GM18870 (cell line): Measurements from ENCODE around the gene VWF.

Source experiments
- ATAC-seq: cut with Tn5 transposase; IDR thresholded peaks from one replicate; pipeline ENCODE4 v1.9.1; 2021; ENCODE audit warnings: moderate library complexity; ENCODE audit not compliant: unreplicated experiment

Gene VWF

DNA sequence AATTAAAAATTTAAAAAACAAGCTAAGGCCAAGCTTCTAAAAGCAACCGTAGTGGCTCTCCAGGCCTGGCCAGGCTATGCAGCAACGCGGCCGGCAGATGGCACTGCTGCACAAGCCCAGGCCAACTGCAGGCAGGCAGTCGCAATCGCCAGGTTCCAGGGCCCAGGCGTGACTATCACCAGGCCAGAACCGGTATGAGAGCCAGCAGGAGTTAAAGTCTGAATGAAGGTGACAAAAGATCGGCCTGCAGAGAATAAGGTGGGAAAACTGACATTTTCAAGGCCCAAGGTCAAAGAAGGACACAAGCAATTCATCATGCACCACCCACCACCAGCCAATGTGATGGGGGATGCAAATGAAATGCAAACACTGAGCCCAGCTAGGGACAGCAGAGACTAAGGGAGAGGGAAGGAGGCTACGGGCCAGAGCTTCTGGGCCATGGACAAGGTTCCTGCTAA, 135.8 kb downstream of the VWF start:
- ATAC-seq: no peak

DNA sequence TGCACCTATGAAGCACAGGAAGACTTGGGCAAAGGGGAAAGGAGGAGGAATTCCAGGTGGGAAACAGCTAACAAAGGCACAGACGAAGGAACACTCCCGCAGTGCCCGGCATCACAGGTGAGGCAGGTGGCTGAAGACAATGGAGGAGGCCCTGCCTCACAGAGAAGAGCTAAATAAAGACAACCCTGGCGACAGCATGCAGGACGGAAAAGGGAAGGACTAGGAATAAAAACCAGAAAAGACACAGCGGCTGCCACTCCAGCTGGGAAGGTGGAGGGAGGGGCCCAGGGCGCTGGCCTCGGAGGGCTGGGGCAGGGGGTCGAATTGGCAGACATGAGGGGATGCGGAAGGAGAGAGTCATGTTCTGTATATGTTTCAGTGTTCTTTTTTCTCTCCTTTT, 136.4 kb downstream of the VWF start:
- no peak for ATAC-seq

DNA sequence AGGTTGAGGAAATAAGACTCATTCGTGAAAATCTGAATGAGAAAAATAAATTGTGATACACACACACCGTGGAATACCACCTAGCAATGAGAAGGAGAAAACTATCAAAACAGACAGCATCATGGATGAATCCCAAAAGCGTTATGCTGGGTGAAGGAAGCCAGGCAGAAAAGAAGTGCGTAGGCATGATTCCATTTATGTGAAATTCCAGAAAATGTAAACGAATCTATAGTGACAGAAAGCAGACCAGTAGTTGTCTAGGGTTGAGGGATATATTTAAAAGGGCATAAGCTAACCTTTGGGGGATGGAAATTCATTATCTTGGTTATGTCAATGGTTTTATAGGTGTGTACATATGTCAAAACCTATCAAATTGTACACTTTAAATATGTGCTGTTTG, 136.9 kb downstream of the VWF start:
- no peak for ATAC-seq

DNA sequence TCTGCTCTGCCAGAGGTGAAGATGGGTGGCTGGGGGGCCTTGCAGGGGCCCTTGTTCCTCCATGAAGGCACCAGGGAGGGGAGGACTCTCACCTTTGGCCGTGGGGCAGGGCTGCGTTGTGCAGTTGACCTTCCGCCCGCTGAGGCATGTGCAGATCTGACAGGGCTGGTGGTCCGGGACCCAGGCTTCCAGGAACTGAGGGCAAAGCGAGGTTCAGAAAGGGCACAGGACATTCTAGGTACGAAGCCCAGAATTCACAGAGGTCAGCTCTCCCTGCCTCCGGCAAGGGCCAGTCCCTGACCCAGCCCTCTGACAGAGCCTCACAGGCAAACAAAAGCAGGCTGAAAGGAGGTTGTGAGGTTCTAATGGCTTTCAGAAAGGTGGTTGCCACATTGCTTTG, 139.0 kb downstream of the VWF start:
- ATAC-seq: no peak

DNA sequence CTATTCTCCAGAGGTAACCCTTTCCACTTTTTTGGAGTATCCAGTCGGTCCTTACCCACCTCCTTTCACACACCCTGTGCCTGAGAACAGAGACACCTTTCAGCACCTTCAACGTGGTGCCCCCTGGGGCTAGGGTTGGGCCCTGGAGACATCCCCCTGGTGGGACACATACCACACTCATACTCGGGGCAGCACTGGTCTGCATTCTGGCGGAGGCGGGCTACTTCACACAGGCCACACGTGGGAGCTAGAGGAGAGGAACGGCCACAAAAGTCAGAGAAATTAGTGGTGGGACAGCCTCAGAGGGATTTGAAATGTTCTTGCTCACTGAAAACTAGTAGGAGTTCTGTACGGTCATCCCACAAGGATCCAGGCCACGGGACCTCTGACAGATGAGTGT, 139.6 kb downstream of the VWF start:
- ATAC-seq: no peak

DNA sequence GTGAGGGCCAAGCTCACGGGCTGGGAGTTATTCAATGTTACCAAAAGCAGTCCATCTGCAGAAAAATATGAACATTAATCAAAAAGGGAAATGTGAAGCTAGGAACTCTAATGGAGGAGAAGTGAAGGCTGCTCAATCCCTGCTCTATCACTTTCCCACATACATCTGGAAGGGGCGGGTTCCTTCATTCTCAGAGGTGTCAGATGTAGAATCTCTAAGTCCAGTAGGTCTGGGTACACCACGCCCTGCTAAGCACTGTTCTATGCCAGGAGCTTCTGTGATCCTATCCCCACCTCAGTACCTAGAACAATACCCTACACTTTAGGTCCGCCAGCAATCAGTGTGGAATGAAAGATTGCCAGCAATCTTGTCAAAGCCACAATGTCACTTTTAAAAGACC, 142.4 kb downstream of the VWF start:
- ATAC-seq: no peak

DNA sequence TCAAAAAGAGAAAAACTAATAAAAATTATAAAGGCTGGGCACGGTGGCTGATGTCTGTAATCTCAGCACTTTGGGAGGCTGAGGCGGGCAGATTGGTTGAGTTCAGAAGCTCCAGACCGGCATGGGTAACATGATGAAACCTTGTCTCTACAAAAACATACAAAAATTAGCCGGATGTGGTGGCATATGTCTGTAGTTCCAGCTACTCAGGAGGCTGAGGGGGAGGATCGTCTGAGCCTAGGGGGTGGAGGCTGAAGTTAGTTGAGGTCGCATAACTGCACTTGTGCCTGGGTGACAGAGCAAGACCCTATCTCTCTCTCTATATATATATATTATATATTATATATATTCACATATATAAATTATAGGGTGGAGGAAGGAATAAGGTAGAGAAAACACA, 146.9 kb downstream of the VWF start:
- no peak for ATAC-seq

DNA sequence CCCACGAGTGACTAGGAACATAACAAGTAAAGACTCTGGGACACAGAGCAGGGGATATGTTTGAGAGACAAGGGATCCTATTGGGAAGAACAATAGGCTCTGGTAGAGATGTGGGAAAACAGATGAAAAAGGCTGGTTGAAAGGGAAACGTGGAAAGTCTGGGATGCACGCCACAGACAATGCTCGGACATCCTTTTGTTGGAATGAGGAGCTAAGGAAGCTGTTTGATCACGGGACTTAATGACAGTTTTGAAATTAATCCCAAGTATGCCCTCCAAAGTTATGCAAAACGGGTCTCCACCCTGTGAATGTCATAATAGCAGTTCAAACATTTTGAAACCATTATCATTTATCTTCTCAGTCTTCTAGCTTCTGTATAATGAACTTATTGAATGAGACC, 147.8 kb downstream of the VWF start:
- no peak for ATAC-seq

DNA sequence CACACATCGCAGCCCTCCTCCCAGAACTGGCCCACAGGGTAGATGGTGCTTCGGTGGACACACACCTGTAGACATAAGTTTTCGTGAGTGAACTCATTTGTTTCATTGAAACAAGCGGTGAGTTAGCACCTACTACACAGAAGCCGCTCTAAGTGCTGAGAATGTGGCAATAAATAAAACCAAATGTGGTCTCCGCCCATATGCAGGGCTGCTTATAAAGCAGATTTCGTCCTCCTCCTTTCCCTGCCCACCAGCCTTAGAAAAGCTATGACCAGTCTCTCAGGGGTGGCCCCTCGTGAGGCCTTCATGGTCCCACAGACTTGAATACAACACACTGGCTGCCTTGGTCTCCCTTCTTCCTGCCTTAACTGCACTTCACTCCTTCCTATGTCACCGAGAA, 148.3 kb downstream of the VWF start:
- ATAC-seq: no peak

DNA sequence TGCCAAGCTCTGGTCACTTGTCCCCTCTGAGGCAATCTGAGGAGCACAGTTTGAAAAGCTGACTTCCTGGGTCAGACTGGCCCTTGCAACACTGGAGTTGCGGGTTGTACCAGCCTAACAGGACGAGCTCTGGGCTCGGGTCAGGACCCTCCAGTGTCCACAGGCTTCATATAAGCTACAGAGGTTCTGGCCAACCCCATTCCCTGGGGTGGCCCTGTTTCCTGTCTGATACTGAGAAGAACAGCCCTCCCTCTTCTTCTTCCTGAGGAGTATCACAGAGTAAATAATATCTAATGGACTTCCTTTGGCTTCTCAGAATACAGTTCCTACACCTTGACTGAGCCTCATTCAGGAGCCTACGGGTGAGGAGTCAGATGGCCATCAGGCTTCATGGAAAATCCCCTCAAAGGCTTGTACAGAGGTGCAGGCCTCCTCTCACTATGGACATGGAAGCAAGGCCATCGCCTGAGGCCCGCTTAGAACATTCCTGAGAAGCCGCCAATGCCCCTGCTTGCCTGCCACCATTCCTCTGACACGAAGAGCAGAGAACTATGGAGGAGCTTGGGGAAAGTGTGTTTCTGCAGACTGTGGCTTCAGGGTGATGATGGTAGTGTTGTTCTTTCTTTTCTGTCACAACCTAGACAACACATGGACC, 150.9 kb downstream of the VWF start:
- no peak for ATAC-seq

DNA sequence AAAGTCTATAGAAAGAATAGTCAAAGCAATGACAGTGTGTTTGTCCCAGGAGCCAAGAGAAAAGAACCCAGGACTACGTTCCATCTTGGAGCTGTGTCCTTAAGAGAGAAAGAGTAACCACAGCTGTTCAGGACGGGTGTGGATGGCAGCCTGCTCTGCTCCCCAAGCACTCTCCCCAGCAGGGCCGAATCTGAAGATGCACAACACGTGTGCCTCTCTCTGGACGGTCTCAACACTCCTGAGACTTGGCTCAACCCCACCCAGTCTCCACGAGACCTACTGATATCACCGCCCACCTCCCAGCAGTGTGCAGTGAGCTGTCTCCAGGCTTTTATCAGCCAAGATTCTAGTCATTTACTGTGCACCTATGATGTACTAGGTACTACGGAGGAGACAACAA, 152.1 kb downstream of the VWF start:
- ATAC-seq: no peak

DNA sequence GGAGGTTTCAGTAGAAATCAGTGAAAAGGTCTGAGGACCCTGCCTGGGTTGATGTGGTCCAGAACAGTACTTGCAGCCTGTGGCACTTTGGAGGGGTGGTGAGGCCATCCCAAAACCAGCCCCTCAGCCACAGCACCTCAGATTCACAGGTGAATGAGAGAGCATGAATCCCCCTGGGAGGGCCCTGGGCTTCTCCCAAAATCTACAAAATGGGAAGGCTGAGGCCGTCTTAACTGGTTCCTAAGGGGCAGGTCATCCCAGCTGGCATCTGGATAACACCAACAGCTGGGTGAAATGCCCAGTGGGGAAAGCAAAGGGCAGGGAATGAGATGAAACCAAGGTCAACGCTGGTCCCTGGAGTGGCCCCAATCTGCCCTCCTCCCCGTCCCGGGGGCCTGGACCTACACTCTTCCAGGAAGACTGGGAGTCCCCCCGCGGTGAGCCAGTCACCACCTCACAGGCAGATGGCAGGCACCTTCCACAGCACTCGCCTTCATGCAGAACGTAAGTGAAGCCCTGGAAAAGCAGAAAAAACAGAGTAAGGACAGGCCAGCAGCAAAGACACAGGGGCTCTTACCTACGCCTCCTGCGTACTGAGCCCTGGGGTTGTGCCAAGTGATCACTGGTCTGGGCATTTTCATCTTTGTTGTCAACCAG, 153.1 kb downstream of the VWF start:
- ATAC-seq: no peak

DNA sequence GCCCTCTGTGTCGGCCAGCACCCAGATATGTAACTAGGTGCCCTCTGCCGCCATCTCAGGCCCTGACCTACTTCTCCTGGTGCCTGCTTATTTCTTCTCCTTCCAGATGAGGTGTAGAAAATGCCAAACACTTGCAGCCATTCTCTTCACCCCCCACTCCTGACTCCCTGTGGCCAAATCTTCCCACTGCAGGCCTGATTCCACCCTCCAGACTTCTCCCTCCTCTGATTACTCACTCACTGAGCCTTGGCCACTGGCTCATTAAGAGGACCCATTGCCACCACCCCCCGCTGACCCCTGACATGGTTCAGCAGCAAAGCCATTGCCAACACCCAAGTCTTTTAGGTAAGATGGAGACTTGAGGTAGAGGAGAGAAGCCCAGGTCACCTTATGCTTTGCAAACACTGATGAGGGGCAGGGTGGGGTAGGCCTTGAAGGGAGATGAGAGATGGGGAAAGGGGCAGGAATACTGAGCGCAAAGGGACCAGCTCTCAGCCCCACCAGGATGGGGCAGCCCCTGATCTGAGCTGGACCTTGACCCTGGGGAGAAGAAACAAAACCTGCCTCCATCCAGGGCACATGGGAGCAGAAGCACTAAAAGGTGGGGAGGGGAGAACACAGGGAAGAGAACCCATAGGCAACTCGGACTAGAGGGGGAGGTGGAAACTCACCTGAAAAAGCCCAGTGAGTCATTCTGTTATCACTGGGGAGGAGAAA, 154.3 kb downstream of the VWF start:
- ATAC-seq: no peak

DNA sequence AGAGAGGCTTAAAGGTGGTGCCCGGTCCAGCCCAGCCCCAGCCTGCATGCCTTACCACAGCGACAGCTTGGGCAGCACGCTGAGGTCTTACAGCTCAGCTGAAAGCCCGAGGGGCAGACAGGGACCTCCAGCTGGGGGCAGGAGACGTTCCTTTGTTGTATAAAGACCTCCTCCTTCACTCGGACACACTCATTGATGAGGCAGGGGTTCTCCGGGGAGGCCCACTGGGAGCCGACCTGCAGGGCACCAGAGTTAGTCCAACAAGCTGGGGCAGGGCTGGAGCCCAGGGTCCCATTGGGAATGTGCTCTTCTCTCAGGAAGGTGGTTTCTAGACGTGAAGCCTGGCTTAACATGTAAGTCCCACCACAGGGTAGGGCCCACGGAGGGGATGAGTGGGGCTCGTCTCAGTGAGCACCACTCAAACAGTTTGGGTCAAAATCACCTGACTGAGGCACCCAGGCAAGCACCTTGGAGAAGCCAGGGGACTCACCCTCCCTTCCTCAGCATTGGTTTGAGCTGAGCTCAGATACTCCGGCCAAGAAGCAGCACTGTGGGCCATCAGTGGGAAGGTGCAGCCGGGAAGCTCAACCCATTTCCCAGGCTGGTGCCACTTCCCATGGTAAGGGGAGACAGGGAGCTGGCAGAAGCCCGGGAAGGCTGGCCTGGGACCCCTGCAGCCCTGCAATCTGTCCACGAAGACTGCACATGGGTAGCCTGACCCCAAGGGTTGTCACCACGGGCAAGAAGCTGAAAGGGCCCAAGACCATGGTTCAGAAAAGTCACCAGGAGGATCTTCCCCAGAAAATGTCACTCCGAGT, 155.1 kb downstream of the VWF start:
- ATAC-seq: no peak

DNA sequence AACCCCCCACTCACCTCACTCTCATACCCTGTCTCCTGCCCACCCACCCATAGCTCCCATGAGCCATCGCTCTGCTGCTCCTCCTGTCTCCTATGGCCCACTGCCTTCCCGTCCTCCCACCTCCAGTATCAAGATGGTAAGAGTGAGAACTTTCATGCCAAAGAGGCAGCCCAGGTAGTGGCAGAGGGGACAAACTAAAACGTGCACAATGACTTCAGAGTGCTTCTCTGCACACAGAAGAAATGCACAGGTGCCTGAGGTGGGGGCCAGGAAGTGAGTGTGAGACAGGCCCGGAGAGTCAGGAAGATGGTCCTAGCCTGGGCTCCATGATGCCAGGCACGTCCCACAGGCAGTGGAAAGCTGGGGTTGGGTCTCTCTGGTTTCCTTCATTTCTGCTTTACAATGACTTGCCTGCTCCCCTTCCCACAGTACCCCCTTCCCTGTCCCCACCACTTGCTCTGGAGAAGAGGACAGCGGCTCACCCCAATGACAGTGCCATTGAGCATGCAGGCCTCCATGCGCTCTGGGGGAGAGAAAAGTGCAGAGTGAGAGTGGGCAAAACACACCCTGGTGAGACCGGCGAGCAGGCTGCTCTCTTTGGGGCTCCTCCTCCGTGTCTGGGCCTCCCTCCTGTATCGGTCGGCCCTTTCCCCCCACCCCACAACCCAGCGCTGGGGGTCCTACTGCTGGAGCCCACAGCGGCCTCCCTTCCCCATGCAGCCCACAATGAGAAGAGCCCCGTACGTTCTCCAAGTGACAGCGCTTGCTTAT, 156.6 kb downstream of the VWF start:
- ATAC-seq: no peak

DNA sequence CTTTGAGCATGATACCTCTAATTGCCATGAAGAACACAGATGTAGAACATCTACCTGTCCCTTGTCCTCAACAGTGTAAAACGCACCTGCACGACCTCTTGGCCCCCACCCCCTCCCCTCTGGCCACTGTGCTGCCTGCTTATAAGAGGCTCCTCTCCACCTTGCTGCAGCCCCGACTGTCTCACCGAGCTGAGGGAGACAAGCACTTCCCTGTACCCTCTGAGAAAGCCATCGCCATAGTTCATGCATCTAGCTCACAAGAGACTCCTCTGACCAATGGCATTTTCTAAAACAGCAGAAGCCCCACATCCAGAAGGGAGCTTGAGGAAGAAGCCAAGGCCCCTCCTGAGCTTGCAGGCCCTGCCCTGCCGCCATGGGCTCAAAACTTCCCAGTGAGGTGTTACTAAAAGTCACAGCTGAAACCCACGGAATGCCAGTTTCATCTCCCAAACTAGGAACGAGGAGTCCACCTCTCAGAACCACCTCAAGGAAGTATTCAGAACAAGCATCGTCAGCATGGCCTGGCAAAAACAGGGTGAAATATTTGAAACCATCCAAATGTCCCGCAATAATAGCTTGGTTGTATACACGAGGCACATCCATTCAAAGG, 157.9 kb downstream of the VWF start:
- no peak for ATAC-seq

DNA sequence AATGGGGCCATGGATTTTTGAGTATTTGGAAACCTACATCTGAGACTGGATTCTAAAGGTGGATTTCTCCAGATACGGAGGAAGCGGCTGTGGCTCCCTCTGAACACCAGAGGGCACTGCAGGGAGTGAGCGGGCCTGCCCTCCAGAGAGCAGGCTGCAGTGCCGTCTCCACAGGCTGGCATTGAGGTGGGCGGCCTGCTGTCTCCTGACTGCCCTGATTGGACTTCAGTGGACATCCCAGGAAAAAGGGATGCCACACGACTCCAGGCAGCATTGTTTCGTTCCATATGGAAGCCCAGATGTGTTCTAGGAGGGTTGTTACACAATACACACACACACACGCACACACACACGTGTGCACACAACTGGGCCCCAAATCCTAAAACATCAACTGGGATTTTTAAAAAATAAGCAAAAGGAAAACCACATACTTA, 158.5 kb downstream of the VWF start:
- no peak for ATAC-seq

DNA sequence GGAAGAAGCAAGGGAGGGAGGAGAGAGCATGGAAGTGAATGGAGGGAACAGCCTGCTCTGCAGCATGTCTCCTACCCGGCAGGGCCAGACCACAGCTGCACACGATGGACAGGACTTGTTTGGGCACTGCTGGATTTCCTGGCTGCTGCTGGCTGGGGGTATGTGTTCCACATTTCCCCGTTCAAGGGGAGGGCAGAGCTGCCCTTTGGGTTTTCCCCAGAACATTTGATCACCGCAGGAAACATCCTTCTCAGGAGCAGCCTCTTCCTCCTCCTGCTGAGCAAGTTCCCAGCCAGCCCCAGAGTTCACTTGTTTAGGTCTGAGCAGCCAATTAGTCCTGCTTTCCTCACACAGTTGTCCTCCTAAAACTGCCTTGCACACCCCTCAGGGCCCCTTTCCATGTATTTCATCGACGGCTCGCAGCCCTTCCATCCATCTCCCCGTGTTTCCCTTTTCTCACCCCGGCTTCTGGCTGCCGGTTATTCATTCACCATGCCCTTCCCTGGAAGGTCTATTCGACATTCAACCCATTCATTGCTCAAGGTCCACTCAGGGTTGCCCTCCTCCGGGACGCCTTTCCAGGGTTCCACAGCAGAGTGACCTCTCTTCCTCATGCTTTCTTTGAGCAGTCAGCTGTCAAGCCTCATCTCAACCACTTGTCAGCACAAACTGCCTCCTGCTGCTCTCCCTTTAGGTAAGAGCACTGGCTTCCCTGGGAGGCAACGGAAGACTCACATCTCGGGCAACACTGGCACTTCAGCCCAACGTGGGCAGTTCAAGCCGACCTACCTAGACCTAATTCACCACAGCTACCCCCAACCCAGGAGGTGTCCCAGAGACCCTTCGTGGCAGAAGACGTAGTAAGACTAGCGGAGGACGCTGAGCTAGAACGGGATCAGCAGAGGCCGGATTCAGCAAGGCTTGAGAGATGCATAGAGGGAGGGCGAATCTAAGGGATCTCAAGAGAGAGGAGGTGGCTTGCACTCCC, 159.3 kb downstream of the VWF start:
- no peak for ATAC-seq

DNA sequence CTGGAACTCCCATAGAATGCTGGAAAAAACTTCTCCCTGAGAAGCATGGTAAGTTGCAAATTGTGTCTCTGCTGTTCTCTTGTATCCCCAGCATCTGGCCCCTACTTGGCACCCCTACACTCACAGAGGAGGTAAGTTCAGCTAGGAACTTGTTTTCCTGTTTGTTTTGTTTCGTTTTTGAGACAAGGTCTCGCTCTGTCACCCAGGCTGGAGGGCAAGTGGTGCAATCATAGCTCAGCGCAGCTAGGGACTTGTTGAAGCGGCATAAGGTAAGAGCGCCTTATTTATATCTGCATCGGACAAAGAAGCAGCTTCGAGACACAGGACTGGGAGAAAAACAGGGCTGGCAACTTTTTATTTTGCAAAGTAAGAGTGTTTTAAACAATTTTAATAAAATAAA, 161.0 kb downstream of the VWF start:
- ATAC-seq: no peak
